Measurements from ENCODE around the gene SPACDR.

- TF ChIP-seq CTCF (IDR thresholded peaks at IDR 0.05), result no peak
- TF ChIP-seq EP300 (IDR thresholded peaks at IDR 0.05), result no peak
These were observed 45.2 kb upstream of the SPACDR start for GRCh38 chr7:100509231-100509630.

Data from esophagus muscularis mucosa (tissue), 3 donors.